ENCODE data around the gene MTG2. TPM values are rescaled to one million over a fixed set of nuclear protein-coding genes. Genes with fewer than 3 reads are reported as not detected.

MTG2 gene
- total and polyA plus RNA-seq, 2 of the 8 experiments (the other 6 are each of a cell fraction or from before 2014, with no cell fraction given), result 14.4 to 22.8 TPM

DNA sequence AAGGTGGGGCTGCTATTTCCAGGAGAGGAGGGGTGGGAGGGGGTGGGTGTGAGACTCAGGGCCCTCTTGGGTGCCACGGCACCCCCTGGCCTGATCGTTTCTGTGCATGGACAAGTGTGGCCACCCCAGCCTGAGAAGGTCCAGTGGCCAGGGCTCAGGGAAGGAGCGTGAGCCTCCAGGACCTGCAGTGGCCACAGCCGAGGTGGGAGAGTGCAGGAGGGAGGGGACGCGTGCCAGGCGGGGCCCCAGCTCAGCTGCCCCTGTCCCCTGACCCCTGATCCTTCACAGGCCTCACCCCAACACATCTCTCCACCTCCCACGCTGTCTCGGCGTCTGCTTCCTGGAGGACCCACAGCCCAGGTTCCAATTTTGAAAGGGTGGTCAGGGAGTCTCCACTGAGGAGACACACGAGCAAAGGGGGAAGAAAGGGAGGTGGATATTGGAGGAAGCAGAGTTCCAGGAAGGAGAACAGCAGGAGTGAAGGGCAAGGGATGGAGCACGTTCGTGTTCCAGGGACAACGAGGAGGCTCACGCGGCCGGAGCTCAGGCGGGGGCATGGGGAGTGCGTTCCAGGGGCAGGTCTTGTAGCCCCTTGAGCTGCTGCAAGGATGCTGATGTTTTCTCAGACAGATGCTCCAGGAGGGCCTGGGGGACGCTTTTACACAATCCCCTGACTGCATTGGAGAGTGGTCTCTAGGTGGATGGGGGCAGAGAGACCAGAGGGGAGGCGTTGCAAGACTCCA, 41.5 kb downstream of the MTG2 start (continued):
- TF ChIP-seq SIRT6 (IDR thresholded peaks at IDR 0.05; ENCODE audit: low read length) (no peak), TCF12 (IDR thresholded peaks at IDR 0.05; ENCODE audit: low read depth, low read length) (no peak), CHD2 (IDR thresholded peaks at IDR 0.05; ENCODE audit: low read length) (no peak)
